ENCODE measurements around the gene NME7. TPM values are rescaled to one million over a fixed set of nuclear protein-coding genes. Genes with fewer than 3 reads are reported as not detected.
A peak's percentile ranks its signal among the peaks of the same experiment; 100 is the strongest.

The NME7 gene
- polyA plus RNA-seq, 1 donor from 2014 or later: 10.7 TPM

- peaks cover 0 to 9% (median 5%) of the 10 kb centered on the region in 3 donors for H3K4me1 Mint-ChIP-seq
- H3K9me3 Mint-ChIP-seq: peaks cover 6 to 26% (median 12%) of the 10 kb centered on the region in 3 donors
- H3K4me3 Mint-ChIP-seq: no peak overlapping the region
- H3K27me3 Mint-ChIP-seq: no peaks in the 10 kb centered on the region
- no peak overlapping the region for H3K27ac Mint-ChIP-seq
- peaks cover 14% of the 10 kb centered on the region for H3K36me3 Mint-ChIP-seq
Measured at GRCh38 chr1:169326956-169327268, 40.7 kb downstream of the NME7 start.

DNA sequence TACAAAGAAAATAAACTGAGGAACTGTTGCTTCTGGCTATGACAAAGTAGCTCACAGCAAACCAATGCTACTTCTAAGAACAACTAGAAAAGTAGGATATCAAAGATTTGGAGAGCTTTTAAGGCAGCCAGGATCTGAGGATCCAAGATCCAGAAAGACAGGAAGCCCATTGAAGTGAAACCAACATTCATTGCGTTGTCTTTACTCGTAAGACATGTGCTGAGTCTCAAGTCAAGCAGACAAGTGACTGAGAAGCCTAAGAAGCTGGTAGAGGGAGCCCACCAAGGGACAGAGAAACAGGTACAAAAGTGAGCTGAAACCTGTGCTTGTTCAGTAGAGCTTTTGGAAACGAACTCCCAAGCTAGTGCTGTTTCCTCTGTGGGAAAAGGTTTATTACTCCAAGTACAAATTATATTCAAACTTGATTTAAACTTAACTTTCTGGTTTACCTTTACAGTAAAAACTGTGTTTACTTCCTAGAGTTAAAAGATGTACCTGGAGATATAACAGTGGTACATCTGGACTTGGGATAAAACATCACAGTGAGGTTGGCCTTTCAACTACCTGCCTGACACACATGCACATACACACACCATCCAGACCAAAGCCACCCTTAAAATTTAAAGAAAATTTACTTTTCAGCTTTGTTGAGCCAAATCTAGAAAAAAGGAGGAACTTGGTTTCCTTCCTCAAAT is 41.2 kb downstream of the NME7 start:
- Mint-ChIP-seq H3K4me1 (peaks cover 0 to 9% (median 5%) of the 10 kb centered on the region in 3 donors), H3K27ac (no peak overlapping the region), H3K27me3 (no peaks in the 10 kb centered on the region), H3K4me3 (peak overlapping the region in 1 of 4 donors; percentile 3), H3K9me3 (peaks cover 6 to 24% (median 12%) of the 10 kb centered on the region in 3 donors), H3K36me3 (peaks cover 14% of the 10 kb centered on the region)

- H3K4me1 Mint-ChIP-seq: peaks cover 0 to 8% (median 5%) of the 10 kb centered on the region in 3 donors
- peaks cover 2 to 15% (median 9%) of the 10 kb centered on the region in 3 donors for H3K9me3 Mint-ChIP-seq
- no peak overlapping the region for H3K27ac Mint-ChIP-seq
- peaks cover 12% of the 10 kb centered on the region for H3K36me3 Mint-ChIP-seq
- no peaks in the 10 kb centered on the region for H3K27me3 Mint-ChIP-seq
- no peak overlapping the region for H3K4me3 Mint-ChIP-seq
Measured at GRCh38 chr1:169325117-169325516, 42.5 kb downstream of the NME7 start.

DNA sequence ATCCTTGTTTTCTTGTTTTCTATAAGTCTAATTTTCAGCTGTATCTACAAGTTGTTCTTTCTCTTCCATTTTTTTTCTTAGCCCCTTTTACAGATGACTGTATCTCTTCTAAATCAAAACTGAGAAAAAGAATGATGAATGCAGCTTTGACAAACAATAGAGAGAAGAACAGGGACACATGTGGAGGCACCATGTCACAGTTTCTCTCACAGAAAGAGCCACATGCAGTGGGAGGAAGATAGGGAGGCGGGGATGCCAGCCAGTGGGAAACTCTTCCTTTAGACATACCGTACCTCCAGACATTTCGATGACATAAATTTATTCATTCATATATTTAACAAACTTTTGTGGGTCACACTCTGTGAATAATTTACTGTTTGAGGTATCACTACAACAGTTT is 45.5 kb downstream of the NME7 start:
- Mint-ChIP-seq H3K4me1 (peaks cover 0 to 6% (median 3%) of the 10 kb centered on the region in 3 donors), H3K27me3 (no peaks in the 10 kb centered on the region), H3K9me3 (no peaks in the 10 kb centered on the region), H3K27ac (no peak overlapping the region), H3K4me3 (no peak overlapping the region), H3K36me3 (no peaks in the 10 kb centered on the region)

- Mint-ChIP-seq H3K36me3 (peaks cover 2% of the 10 kb centered on the region), H3K9me3 (no peaks in the 10 kb centered on the region), H3K27ac (no peak overlapping the region)
Measured at GRCh38 chr1:169321539-169321938, 46.1 kb downstream of the NME7 start.

GRCh38 chr1:169318536-169319244 is 48.9 kb downstream of the NME7 start:
- Mint-ChIP-seq H3K9me3 (no peaks in the 10 kb centered on the region), H3K27ac (no peak overlapping the region), H3K27me3 (no peaks in the 10 kb centered on the region), H3K4me1 (no peaks in the 10 kb centered on the region), H3K36me3 (peaks cover 2% of the 10 kb centered on the region), H3K4me3 (no peak overlapping the region)

More at GRCh38 chr1:169321539-169321938, 46.1 kb downstream of the NME7 start:
- Mint-ChIP-seq H3K4me1 (peaks cover 0 to under 1% (median 0%) of the 10 kb centered on the region in 3 donors), H3K4me3 (no peak overlapping the region), H3K27me3 (no peaks in the 10 kb centered on the region)

GRCh38 chr1:169316556-169316955 is 51.0 kb downstream of the NME7 start:
- H3K9me3 Mint-ChIP-seq: no peaks in the 10 kb centered on the region
- no peaks in the 10 kb centered on the region for H3K4me1 Mint-ChIP-seq
- H3K27ac Mint-ChIP-seq: no peak overlapping the region
- H3K27me3 Mint-ChIP-seq: no peaks in the 10 kb centered on the region
- H3K36me3 Mint-ChIP-seq: peaks cover 4% of the 10 kb centered on the region
- H3K4me3 Mint-ChIP-seq: no peak overlapping the region

GRCh38 chr1:169312084-169312954 is 55.3 kb downstream of the NME7 start:
- Mint-ChIP-seq H3K9me3 (no peaks in the 10 kb centered on the region), H3K27me3 (no peaks in the 10 kb centered on the region), H3K27ac (no peak overlapping the region), H3K4me3 (no peak overlapping the region), H3K4me1 (peaks cover 0 to 7% (median 1%) of the 10 kb centered on the region in 3 donors), H3K36me3 (peaks cover 10% of the 10 kb centered on the region)

DNA sequence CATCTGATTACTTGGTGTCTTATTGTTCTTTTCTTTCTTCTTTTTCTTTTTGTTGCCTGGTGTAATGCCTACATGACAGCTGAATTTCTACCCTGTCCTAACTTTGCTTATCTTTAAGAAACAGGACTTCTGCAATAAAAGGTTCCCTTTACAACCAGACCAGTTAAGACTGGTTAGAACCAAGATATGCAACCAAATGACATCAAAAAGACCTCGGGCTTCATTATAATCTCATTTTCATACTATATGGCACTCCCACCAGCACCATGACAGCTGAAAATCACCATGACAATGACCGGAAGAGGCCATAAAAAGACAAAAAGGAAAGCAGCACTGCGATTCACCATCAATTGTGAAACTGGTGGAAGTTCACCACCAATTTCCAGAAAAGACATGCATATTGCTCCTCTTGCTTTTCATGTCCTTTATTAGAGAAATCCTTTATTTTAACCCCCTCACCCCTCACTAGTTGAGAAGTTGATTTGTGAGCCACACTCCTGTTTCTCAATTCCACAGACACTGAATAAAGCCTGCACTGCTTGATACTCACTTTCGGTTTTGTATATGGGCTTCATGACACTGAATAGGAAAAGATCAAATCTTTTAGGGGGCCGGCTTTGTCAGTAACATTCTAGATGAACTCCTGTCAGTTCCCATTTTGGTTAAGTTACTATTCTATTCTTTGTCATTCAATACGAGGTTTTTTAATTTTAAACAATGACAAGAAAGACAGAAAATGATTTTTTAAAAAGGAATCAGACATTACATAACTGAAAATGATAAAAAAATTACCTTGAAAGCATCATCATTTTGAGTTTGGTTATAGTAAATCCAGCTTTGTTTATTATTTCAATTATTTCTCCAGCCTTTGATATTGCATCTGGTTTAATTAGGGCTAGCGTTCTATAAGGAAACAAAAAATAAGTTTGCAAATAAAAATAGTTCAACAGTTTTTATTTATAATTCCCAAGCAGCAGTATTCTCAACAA is 58.1 kb downstream of the NME7 start:
- Mint-ChIP-seq H3K36me3 (peaks cover 17% of the 10 kb centered on the region), H3K9me3 (peaks cover 0 to 3% (median 0%) of the 10 kb centered on the region in 3 donors), H3K27ac (no peak overlapping the region), H3K4me3 (peak overlapping the region in 1 of 4 donors; percentile 18), H3K27me3 (no peaks in the 10 kb centered on the region), H3K4me1 (peaks cover 0 to 7% (median 1%) of the 10 kb centered on the region in 3 donors)

DNA sequence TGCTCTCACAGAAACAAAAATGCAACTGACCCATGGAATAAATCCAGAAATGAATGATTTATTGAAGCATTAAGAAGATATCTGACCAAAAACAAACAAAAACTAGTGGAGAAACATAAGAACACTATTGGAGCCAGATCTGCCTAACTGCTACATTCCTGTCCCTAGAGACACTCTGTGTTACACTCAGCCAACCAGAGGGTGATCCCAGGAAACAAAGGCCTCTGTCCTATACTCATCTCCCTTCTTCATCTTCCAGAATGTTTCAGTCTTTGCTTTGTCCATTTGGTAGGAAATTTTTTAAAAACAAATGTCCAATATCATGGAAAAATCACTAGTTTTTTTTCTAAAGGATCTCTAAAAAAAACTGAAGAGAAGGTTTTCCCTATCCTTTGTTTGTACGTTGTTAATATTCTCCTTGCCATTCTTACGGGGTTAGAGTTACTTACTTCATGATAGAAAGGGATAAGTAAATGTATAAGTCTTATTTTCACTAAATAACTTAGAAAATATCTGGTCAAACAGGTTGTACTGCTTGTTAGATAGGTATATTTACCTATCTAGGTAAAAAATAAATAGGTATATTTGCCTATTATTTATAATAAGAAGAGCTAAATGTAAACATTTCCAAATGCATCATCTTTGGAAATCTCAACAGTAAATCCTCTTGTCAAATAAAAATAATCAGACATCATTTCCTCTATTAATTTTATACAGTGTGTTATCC is 59.1 kb downstream of the NME7 start:
- Mint-ChIP-seq H3K27me3 (no peaks in the 10 kb centered on the region), H3K27ac (no peak overlapping the region), H3K4me1 (peaks cover 0 to 7% (median 1%) of the 10 kb centered on the region in 3 donors)

GRCh38 chr1:169307176-169307575 is 60.4 kb downstream of the NME7 start:
- Mint-ChIP-seq H3K9me3 (peaks cover 0 to 3% (median 0%) of the 10 kb centered on the region in 3 donors), H3K27ac (no peak overlapping the region), H3K4me1 (peaks cover 0 to 7% (median 1%) of the 10 kb centered on the region in 3 donors), H3K4me3 (no peak overlapping the region), H3K27me3 (no peaks in the 10 kb centered on the region), H3K36me3 (peaks cover 17% of the 10 kb centered on the region)

More for the DNA sequence above, 59.1 kb downstream of the NME7 start:
- Mint-ChIP-seq H3K9me3 (peaks cover 0 to 3% (median 0%) of the 10 kb centered on the region in 3 donors), H3K36me3 (peaks cover 17% of the 10 kb centered on the region), H3K4me3 (no peak overlapping the region)

DNA sequence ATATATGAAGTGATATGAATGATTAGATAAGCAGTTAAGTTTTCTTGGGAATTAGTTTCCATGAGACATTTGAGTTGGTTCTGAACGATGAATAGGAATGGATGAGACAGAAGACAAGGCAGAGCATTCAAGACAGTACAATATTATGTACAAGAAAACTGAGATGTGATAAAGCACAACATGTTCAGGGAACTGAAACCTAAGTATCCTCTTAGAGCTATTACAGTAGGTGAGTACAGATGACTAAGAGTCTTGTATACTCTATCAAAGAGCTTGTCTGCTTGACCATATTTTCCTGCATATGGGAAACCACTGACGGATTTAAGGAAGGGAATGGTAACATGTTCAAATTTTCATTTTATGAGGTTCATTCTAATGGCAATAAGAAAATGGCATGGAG is 61.6 kb downstream of the NME7 start:
- peaks cover under 1 to 7% (median 1%) of the 10 kb centered on the region in 3 donors for H3K4me1 Mint-ChIP-seq
- no peaks in the 10 kb centered on the region for H3K27me3 Mint-ChIP-seq
- H3K9me3 Mint-ChIP-seq: peaks cover 0 to 3% (median 0%) of the 10 kb centered on the region in 3 donors
- peak overlapping the region in 1 of 3 donors; percentile 10 for H3K27ac Mint-ChIP-seq
- peaks cover 19% of the 10 kb centered on the region for H3K36me3 Mint-ChIP-seq
- no peak overlapping the region for H3K4me3 Mint-ChIP-seq

- Mint-ChIP-seq H3K4me1 (peaks cover 1 to 7% (median 1%) of the 10 kb centered on the region in 3 donors), H3K36me3 (peaks cover 22% of the 10 kb centered on the region), H3K27me3 (no peaks in the 10 kb centered on the region), H3K4me3 (no peak overlapping the region), H3K9me3 (peaks cover 0 to 3% (median 0%) of the 10 kb centered on the region in 3 donors), H3K27ac (no peak overlapping the region)
Measured at GRCh38 chr1:169305356-169305755, 62.2 kb downstream of the NME7 start.

Measured in IgD-negative memory B cell (primary cell).